ENCODE data around the gene DDX18. TPM values are rescaled to one million over a fixed set of nuclear protein-coding genes. Genes with fewer than 3 reads are reported as not detected.
A peak's percentile ranks its signal among the peaks of the same experiment; 100 is the strongest.

The DDX18 gene
- 65.5 and 70.1 TPM in 2 replicates for total RNA-seq
- long read RNA-seq, transcript DDX18-201 (14 exons, 3,796 nt) = major isoform, 50 of 70 reads
- long read RNA-seq, partial matches to known transcripts = 10 of 70 reads
- long read RNA-seq, other reads (novel, unspliced or antisense) = 10 of 70 reads

- peak within 1 kb of the TSS; percentile 95 for H3K4me3 Mint-ChIP-seq (ENCODE audit: low read depth)
- H3K36me3 Mint-ChIP-seq (ENCODE audit: insufficient read depth) = peaks cover 12% of the 10 kb centered on the region
- no peaks in the 10 kb centered on the region for H3K9me3 Mint-ChIP-seq (ENCODE audit: low read depth)
- peak; percentile 94 for DNase-seq (ENCODE audit: low spot score, unreplicated experiment)
- peak within 1 kb of the TSS; percentile 96 for H3K27ac Mint-ChIP-seq
- peaks cover 11% of the 10 kb centered on the region for H3K4me1 Mint-ChIP-seq (ENCODE audit: low read depth)
- peak; percentile 100 for TF ChIP-seq CTCF (IDR thresholded peaks at IDR 0.05; ENCODE audit: unreplicated experiment)
- H3K27me3 Mint-ChIP-seq = peaks cover 3% of the 10 kb centered on the region
These were observed at the start of gene DDX18 for GRCh38 chr2:117814417-117815264. DDX18 (plus strand) TSS chr2:117814691; CDS start chr2:117814778, 87 bp downstream.

GRCh38 chr2:117770730-117771129 is 43.8 kb upstream of the DDX18 start:
- Mint-ChIP-seq H3K9me3 (ENCODE audit: low read depth) (no peaks in the 10 kb centered on the region), H3K27me3 (no peaks in the 10 kb centered on the region), H3K27ac (no peak overlapping the region), H3K4me1 (ENCODE audit: low read depth) (peaks cover 14% of the 10 kb centered on the region), H3K36me3 (ENCODE audit: insufficient read depth) (no peaks in the 10 kb centered on the region), H3K4me3 (ENCODE audit: low read depth) (no peak overlapping the region)
- no peak for DNase-seq (ENCODE audit: low spot score, unreplicated experiment)
- no peak for TF ChIP-seq CTCF (IDR thresholded peaks at IDR 0.05; ENCODE audit: unreplicated experiment)

- H3K4me3 Mint-ChIP-seq (ENCODE audit: low read depth) = no peak overlapping the region
- H3K27ac Mint-ChIP-seq = no peak overlapping the region
- no peaks in the 10 kb centered on the region for H3K36me3 Mint-ChIP-seq (ENCODE audit: insufficient read depth)
- no peaks in the 10 kb centered on the region for H3K9me3 Mint-ChIP-seq (ENCODE audit: low read depth)
- peak; percentile 76 for TF ChIP-seq CTCF (IDR thresholded peaks at IDR 0.05; ENCODE audit: unreplicated experiment)
- peaks cover 14% of the 10 kb centered on the region for H3K4me1 Mint-ChIP-seq (ENCODE audit: low read depth)
- H3K27me3 Mint-ChIP-seq = no peaks in the 10 kb centered on the region
- no peak for DNase-seq (ENCODE audit: low spot score, unreplicated experiment)
These were observed 42.4 kb upstream of the DDX18 start for GRCh38 chr2:117771969-117772630.

GRCh38 chr2:117774716-117775115 is 39.8 kb upstream of the DDX18 start:
- peaks cover 14% of the 10 kb centered on the region for H3K4me1 Mint-ChIP-seq (ENCODE audit: low read depth)
- H3K36me3 Mint-ChIP-seq (ENCODE audit: insufficient read depth) = no peaks in the 10 kb centered on the region
- no peak for DNase-seq (ENCODE audit: low spot score, unreplicated experiment)
- TF ChIP-seq CTCF (IDR thresholded peaks at IDR 0.05; ENCODE audit: unreplicated experiment) = no peak
- no peak overlapping the region for H3K27ac Mint-ChIP-seq
- H3K9me3 Mint-ChIP-seq (ENCODE audit: low read depth) = peaks cover 6% of the 10 kb centered on the region
- no peak overlapping the region for H3K4me3 Mint-ChIP-seq (ENCODE audit: low read depth)
- no peaks in the 10 kb centered on the region for H3K27me3 Mint-ChIP-seq

- Mint-ChIP-seq H3K9me3 (ENCODE audit: low read depth) (peaks cover 6% of the 10 kb centered on the region), H3K36me3 (ENCODE audit: insufficient read depth) (no peaks in the 10 kb centered on the region), H3K4me3 (ENCODE audit: low read depth) (no peak overlapping the region), H3K27ac (no peak overlapping the region), H3K27me3 (no peaks in the 10 kb centered on the region), H3K4me1 (ENCODE audit: low read depth) (peaks cover 8% of the 10 kb centered on the region)
- no peak for TF ChIP-seq CTCF (IDR thresholded peaks at IDR 0.05; ENCODE audit: unreplicated experiment)
- DNase-seq (ENCODE audit: low spot score, unreplicated experiment) = no peak
These were observed 38.7 kb upstream of the DDX18 start for GRCh38 chr2:117775703-117776219.
